SU-DHL-6 (cell line): ENCODE measurements around the gene TPTE2.
"Not testable (repeated sequence)": the region's sequence is repeated elsewhere in the genome, so short reads cannot be mapped to it uniquely, and the experiment has no call there.

Experiments
- EZH2phosphoT487 ChIP-seq: fragments of 200-600 bp; sonication (generic), shearing (Covaris generic); conservative IDR thresholded peaks from 2 replicates; pipeline ENCODE4 v1.6.1; 2018; ENCODE audit warnings: mild to moderate bottlenecking, antibody characterized with exemption, low read length, moderate library complexity, mixed read lengths
- TF ChIP-seq, protein P1 (sequence below): fragments of 200-600 bp; sonication (generic); IDR thresholded peaks from one replicate; pipeline ENCODE4 v1.5.1; 2017; ENCODE audit warnings: antibody characterized with exemption, mild to moderate bottlenecking, low read length, moderate library complexity; ENCODE audit not compliant: insufficient read depth, poor library complexity, severe bottlenecking

DNA sequence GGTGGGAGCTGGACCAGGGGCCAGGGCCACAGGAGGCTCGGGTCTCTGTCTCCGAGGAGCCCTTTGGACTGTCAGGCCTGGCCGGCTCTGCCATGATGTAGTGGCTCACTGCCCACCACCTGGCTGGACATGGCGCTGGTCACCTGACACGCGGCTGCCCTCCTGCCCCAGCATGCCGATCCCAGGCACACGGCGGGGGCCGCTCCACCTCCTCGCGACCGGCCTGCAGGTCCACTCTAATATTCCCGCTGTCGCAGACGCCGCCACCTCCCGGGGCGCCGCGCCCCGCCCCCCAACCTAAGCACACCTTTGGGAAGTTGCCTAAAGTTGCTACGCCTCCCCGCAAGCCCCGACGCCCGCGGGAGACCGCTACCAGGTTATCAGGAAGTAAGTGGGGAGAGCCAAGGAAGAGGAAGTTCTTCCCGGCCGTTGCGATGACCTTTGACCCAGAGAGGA, at the start of gene TPTE2:
- TF ChIP-seq, protein P1, sequence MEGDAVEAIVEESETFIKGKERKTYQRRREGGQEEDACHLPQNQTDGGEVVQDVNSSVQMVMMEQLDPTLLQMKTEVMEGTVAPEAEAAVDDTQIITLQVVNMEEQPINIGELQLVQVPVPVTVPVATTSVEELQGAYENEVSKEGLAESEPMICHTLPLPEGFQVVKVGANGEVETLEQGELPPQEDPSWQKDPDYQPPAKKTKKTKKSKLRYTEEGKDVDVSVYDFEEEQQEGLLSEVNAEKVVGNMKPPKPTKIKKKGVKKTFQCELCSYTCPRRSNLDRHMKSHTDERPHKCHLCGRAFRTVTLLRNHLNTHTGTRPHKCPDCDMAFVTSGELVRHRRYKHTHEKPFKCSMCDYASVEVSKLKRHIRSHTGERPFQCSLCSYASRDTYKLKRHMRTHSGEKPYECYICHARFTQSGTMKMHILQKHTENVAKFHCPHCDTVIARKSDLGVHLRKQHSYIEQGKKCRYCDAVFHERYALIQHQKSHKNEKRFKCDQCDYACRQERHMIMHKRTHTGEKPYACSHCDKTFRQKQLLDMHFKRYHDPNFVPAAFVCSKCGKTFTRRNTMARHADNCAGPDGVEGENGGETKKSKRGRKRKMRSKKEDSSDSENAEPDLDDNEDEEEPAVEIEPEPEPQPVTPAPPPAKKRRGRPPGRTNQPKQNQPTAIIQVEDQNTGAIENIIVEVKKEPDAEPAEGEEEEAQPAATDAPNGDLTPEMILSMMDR = not testable (repeated sequence)
- TF ChIP-seq EZH2phosphoT487 = not testable (repeated sequence)
